Astrocyte (in vitro differentiated cells and primary cell): ENCODE measurements around the gene UGT2A2. TPM values are rescaled to one million over a fixed set of nuclear protein-coding genes. Genes with fewer than 3 reads are reported as not detected.

Experiments
- total RNA-seq: library from RNA; stranded (reverse); gene quantifications from 2 replicates; pipeline ENCODE4 v1.2.1, GENCODE V29; 2021

Gene UGT2A2
- total RNA-seq, 1 donor from 2014 or later: not detected

Other genes with a start within 250 kb of the UGT2A2 start
- gene UGT2B4, start 143.7 kb downstream of the UGT2A2 start, total RNA-seq: 0.32 and 0.41 TPM in 2 replicates
- gene UGT2A1, start 13.6 kb upstream of the UGT2A2 start, total RNA-seq: not detected in 2 replicates
- gene SULT1B1, start 121.0 kb upstream of the UGT2A2 start, total RNA-seq: 0.11 and 0.24 TPM in 2 replicates
- gene SULT1E1, start 220.5 kb upstream of the UGT2A2 start, total RNA-seq: 0.34 TPM in 1 of 2 replicates, not detected in the other